Endometrial microvascular endothelial cells (primary cell): ENCODE results near the gene CRACDL. TPM values are rescaled to one million over a fixed set of nuclear protein-coding genes. Genes with fewer than 3 reads are reported as not detected.

Experiments
- in situ Hi-C: cut with HindIII; loops from 2 replicates; pipeline ENCODE4 v1.10.0; 2017; ENCODE audit warnings: low sequenced_read_pairs, low pct_unique_long_range_greater_than_20kb; ENCODE audit errors: inconsistent ontology term
- total RNA-seq: library from RNA; depleted of rRNA; stranded (reverse); fragments of >200 nt; gene quantifications from one replicate; pipeline ENCODE4 v1.2.3, GENCODE V29; 2015; ENCODE audit errors: inconsistent ontology term

CRACDL gene
- total RNA-seq, 1 donor from 2014 or later: 8.2 TPM

- in situ Hi-C loops: no loop called here
Measured at GRCh38 chr2:98929920-98930319, 6.1 kb downstream of the CRACDL start.

- in situ Hi-C loops: no loop called here
Measured at GRCh38 chr2:98928242-98928641, 7.8 kb downstream of the CRACDL start.

GRCh38 chr2:98927027-98927426 lies 9.0 kb downstream of the CRACDL start:
- in situ Hi-C loops: no loop called here

GRCh38 chr2:98926601-98927000 lies 9.4 kb downstream of the CRACDL start:
- in situ Hi-C loops: no loop called here

GRCh38 chr2:98924910-98925309 lies 11.1 kb downstream of the CRACDL start:
- in situ Hi-C loops: loop anchor here (25.0 kb wide), 1 partner anchor 513 kb away; no protein-coding TSS in a partner anchor

- in situ Hi-C loops: loop anchor here (25.0 kb wide), 1 partner anchor 512 kb away; no protein-coding TSS in a partner anchor
Measured at GRCh38 chr2:98924038-98924830, 11.8 kb downstream of the CRACDL start.

- in situ Hi-C loops: loop anchor here (25.0 kb wide), 1 partner anchor 511 kb away; no protein-coding TSS in a partner anchor
Measured at GRCh38 chr2:98923244-98923940, 12.6 kb downstream of the CRACDL start.

- in situ Hi-C loops: loop anchor here (25.0 kb wide), 1 partner anchor 509 kb away; no protein-coding TSS in a partner anchor
Measured at GRCh38 chr2:98921062-98921461, 15.0 kb downstream of the CRACDL start.

- in situ Hi-C loops: loop anchor here (25.0 kb wide), 1 partner anchor 505 kb away; no protein-coding TSS in a partner anchor
Measured at GRCh38 chr2:98917031-98917471, 19.0 kb downstream of the CRACDL start.

GRCh38 chr2:98915751-98916358 lies 20.2 kb downstream of the CRACDL start:
- in situ Hi-C loops: loop anchor here (25.0 kb wide), 1 partner anchor 504 kb away; no protein-coding TSS in a partner anchor

- in situ Hi-C loops: loop anchor here (25.0 kb wide), 1 partner anchor 503 kb away; no protein-coding TSS in a partner anchor
Measured at GRCh38 chr2:98914713-98915580, 21.1 kb downstream of the CRACDL start.

- in situ Hi-C loops: loop anchor here (25.0 kb wide), 1 partner anchor 502 kb away; no protein-coding TSS in a partner anchor
Measured at GRCh38 chr2:98913916-98914712, 21.9 kb downstream of the CRACDL start.

- in situ Hi-C loops: loop anchor here (25.0 kb wide), 1 partner anchor 501 kb away; no protein-coding TSS in a partner anchor
Measured at GRCh38 chr2:98912957-98913915, 22.8 kb downstream of the CRACDL start.

- in situ Hi-C loops: loop anchor here (25.0 kb wide), 1 partner anchor 500 kb away; no protein-coding TSS in a partner anchor
Measured at GRCh38 chr2:98912221-98912851, 23.7 kb downstream of the CRACDL start.

- in situ Hi-C loops: loop anchor here (25.0 kb wide), 1 partner anchor 499 kb away; no protein-coding TSS in a partner anchor
Measured at GRCh38 chr2:98911376-98912154, 24.5 kb downstream of the CRACDL start.
